ENCODE data around the gene PMCH. TPM values are rescaled to one million over a fixed set of nuclear protein-coding genes. Genes with fewer than 3 reads are reported as not detected.
"Not testable (repeated sequence)": the region's sequence is repeated elsewhere in the genome, so short reads cannot be mapped to it uniquely, and the experiment has no call there.

The PMCH gene
- total RNA-seq, 1 donor from 2014 or later: not detected

GRCh38 chr12:102169922-102170621 lies 27.6 kb downstream of the PMCH start:
- FAIRE-seq (no peak), DNase-seq (ENCODE audit: low read depth) (peak; percentile 49)
- no peaks in the 10 kb centered on the region for H3K27me3 ChIP-seq (ENCODE audit: control insufficient read depth, insufficient read depth, low read length)
- no peaks in the 10 kb centered on the region for H3K36me3 ChIP-seq (ENCODE audit: control insufficient read depth, insufficient read depth, low read length)
- no peak overlapping the region for H3K4me3 ChIP-seq (ENCODE audit: low read depth, low read length)
- TF ChIP-seq CTCF (IDR thresholded peaks at IDR 0.05; ENCODE audit: insufficient read depth, low read length, severe bottlenecking): peak; percentile 69

- Histone ChIP-seq H3K4me3 (ENCODE audit: low read depth, low read length) (no peak overlapping the region), H3K36me3 (ENCODE audit: control insufficient read depth, insufficient read depth, low read length) (no peaks in the 10 kb centered on the region), H3K27me3 (ENCODE audit: control insufficient read depth, insufficient read depth, low read length) (no peaks in the 10 kb centered on the region)
- DNase-seq (ENCODE audit: low read depth) (no peak), FAIRE-seq (no peak)
- TF ChIP-seq CTCF (IDR thresholded peaks at IDR 0.05; ENCODE audit: insufficient read depth, low read length, severe bottlenecking): no peak
Observed at GRCh38 chr12:102167821-102168604, 29.6 kb downstream of the PMCH start.

- FAIRE-seq (no peak), DNase-seq (ENCODE audit: low read depth) (no peak)
- no peak overlapping the region for H3K4me3 ChIP-seq (ENCODE audit: low read depth, low read length)
- no peak for TF ChIP-seq CTCF (IDR thresholded peaks at IDR 0.05; ENCODE audit: insufficient read depth, low read length, severe bottlenecking)
- no peaks in the 10 kb centered on the region for H3K27me3 ChIP-seq (ENCODE audit: control insufficient read depth, insufficient read depth, low read length)
- no peaks in the 10 kb centered on the region for H3K36me3 ChIP-seq (ENCODE audit: control insufficient read depth, insufficient read depth, low read length)
Observed at GRCh38 chr12:102163383-102163782, 34.2 kb downstream of the PMCH start.

- H3K27me3 ChIP-seq (ENCODE audit: control insufficient read depth, insufficient read depth, low read length); H3K36me3 ChIP-seq (ENCODE audit: control insufficient read depth, insufficient read depth, low read length); H3K4me3 ChIP-seq (ENCODE audit: low read depth, low read length); DNase-seq (ENCODE audit: low read depth); FAIRE-seq: not testable (repeated sequence)
Observed at GRCh38 chr12:102155206-102155605, 42.4 kb downstream of the PMCH start.

- not testable (repeated sequence) for FAIRE-seq; H3K27me3 ChIP-seq (ENCODE audit: control insufficient read depth, insufficient read depth, low read length); H3K36me3 ChIP-seq (ENCODE audit: control insufficient read depth, insufficient read depth, low read length); H3K4me3 ChIP-seq (ENCODE audit: low read depth, low read length); DNase-seq (ENCODE audit: low read depth)
Observed at GRCh38 chr12:102147062-102147587, 50.5 kb downstream of the PMCH start.

Other genes with a start within 250 kb of the PMCH start
- 37.1 and 80.0 TPM in 2 replicates for gene WASHC3, start 135.8 kb downstream of the PMCH start, total RNA-seq
- 19.2 and 35.5 TPM in 2 replicates for gene NUP37, start 77.7 kb downstream of the PMCH start, total RNA-seq
- gene PARPBP, start 77.7 kb downstream of the PMCH start, total RNA-seq: 0.90 and 1.8 TPM in 2 replicates